GM12878 (cell line): ENCODE measurements around the gene ARHGEF38. TPM values are rescaled to one million over a fixed set of nuclear protein-coding genes. Genes with fewer than 3 reads are reported as not detected.

Experiments
- ATF7 ChIP-seq: fragments of 450-650 bp; IDR thresholded peaks from 2 replicates; pipeline ENCODE4 v1.6.1; 2016; ENCODE audit warnings: low read depth, mild to moderate bottlenecking
- BACH1 ChIP-seq: fragments of 450-650 bp; IDR thresholded peaks from 2 replicates; pipeline ENCODE4 v1.6.1; 2017; ENCODE audit warnings: mild to moderate bottlenecking, borderline replicate concordance
- CBX3 ChIP-seq: fragments of 200-600 bp; sonication (generic); IDR thresholded peaks from 2 replicates; pipeline ENCODE4 v1.6.1; 2016; ENCODE audit warnings: low read depth, borderline replicate concordance
- CREM ChIP-seq: IDR thresholded peaks from 2 replicates; pipeline ENCODE4 v1.6.1; 2014; ENCODE audit warnings: antibody characterized with exemption, low read depth
- FOXK2 ChIP-seq: fragments of 450-650 bp; IDR thresholded peaks from 2 replicates; pipeline ENCODE4 v1.6.1; 2017; ENCODE audit warnings: mild to moderate bottlenecking, moderate library complexity
- JUND ChIP-seq: IDR thresholded peaks from 2 replicates; pipeline ENCODE4 v1.6.1; 2012; ENCODE audit warnings: low read depth, mild to moderate bottlenecking, low read length, improper control_type of control experiment, moderate library complexity
- NBN ChIP-seq: fragments of 450-650 bp; IDR thresholded peaks from 2 replicates; pipeline ENCODE4 v1.6.1; 2016
- NR2C1 ChIP-seq: fragments of 450-650 bp; IDR thresholded peaks from 2 replicates; pipeline ENCODE4 v1.6.1; 2017; ENCODE audit warnings: antibody characterized with exemption, mild to moderate bottlenecking, moderate library complexity
- SMC3 ChIP-seq: IDR thresholded peaks from 2 replicates; pipeline ENCODE4 v1.6.1; 2011; ENCODE audit warnings: low read length, improper control_type of control experiment, borderline replicate concordance
- SRF ChIP-seq, 2 experiments: IDR thresholded peaks; 2 replicates each; pipeline ENCODE4 v1.6.1; 2011; ENCODE audit warnings: low read depth in 2 of 2, low read length in 2 of 2, mild to moderate bottlenecking in 1 of 2, moderate library complexity in 1 of 2
- ZNF24 ChIP-seq: fragments of 450-650 bp; IDR thresholded peaks from 2 replicates; pipeline ENCODE4 v1.6.1; 2017; ENCODE audit warnings: antibody characterized with exemption, mild to moderate bottlenecking
- ZNF622 ChIP-seq: fragments of 450-650 bp; IDR thresholded peaks from 2 replicates; pipeline ENCODE4 v1.6.1; 2017; ENCODE audit warnings: mild to moderate bottlenecking, inconsistent platforms
- ZZZ3 ChIP-seq: IDR thresholded peaks from 2 replicates; pipeline ENCODE4 v1.6.1; 2011; ENCODE audit warnings: low read depth; ENCODE audit not compliant: control insufficient read depth, insufficient read length
- polyA plus RNA-seq, 11 experiments: library from polyadenylated mRNA; depleted of rRNA in 4 of 11; unstranded in 6 of 11; stranded (reverse) in 5 of 11; fragments of >200 nt; fragmentation: Nextera tagmentation in 4 of 11; fragmentation: Illumina TruSeq in 1 of 11; extraction: Ambion mirVana in 4 of 11; extraction: Trizol in 1 of 11; gene quantifications; 1 replicate in 1 of 11; 2 replicates in 10 of 11; pipeline versions ENCODE4 v1.2.1 to v1.2.3, GENCODE V29; 2011 to 2016; ENCODE audit warnings: inconsistent platforms in 2 of 11, missing spikeins in 2 of 11, low read depth in 1 of 11
- total RNA-seq, 4 experiments: library from RNA; depleted of rRNA in 3 of 4; stranded (reverse); fragments of >200 nt in 3 of 4; fragmentation: Illumina TruSeq in 1 of 4; extraction: Trizol in 1 of 4; gene quantifications; 2 replicates each; pipeline versions ENCODE4 v1.2.1 to v1.2.3, GENCODE V29; 2013 to 2021
- TF ChIP-seq, protein P1 (sequence below): fragments of 450-650 bp; formaldehyde crosslinking; IDR thresholded peaks from 2 replicates; pipeline ENCODE4 v1.4.0; 2022; ENCODE audit warnings: mild to moderate bottlenecking, moderate library complexity
- TF ChIP-seq, protein P2 (sequence below): fragments of 450-650 bp; IDR thresholded peaks from 2 replicates; pipeline ENCODE4 v1.6.1; 2017; ENCODE audit warnings: mild to moderate bottlenecking, moderate library complexity
- TF ChIP-seq, protein P3 (sequence below): IDR thresholded peaks from 2 replicates; pipeline ENCODE4 v1.6.1; 2011; ENCODE audit warnings: borderline replicate concordance, low read depth, mild to moderate bottlenecking, moderate library complexity, mixed read lengths, low read length; ENCODE audit not compliant: insufficient read depth; ENCODE audit errors: extremely low read length
- TF ChIP-seq, protein P4 (sequence below): fragments of 450-650 bp; IDR thresholded peaks from 2 replicates; pipeline ENCODE4 v1.6.1; 2016; ENCODE audit warnings: mild to moderate bottlenecking, moderate library complexity, borderline replicate concordance

ARHGEF38 gene
- total and polyA plus RNA-seq, 10 of the 15 experiments (the other 5 are each of a cell fraction or from before 2014, with no cell fraction given): 0.01 to 1.1 (median 0.09) TPM; not detected in 2

DNA sequence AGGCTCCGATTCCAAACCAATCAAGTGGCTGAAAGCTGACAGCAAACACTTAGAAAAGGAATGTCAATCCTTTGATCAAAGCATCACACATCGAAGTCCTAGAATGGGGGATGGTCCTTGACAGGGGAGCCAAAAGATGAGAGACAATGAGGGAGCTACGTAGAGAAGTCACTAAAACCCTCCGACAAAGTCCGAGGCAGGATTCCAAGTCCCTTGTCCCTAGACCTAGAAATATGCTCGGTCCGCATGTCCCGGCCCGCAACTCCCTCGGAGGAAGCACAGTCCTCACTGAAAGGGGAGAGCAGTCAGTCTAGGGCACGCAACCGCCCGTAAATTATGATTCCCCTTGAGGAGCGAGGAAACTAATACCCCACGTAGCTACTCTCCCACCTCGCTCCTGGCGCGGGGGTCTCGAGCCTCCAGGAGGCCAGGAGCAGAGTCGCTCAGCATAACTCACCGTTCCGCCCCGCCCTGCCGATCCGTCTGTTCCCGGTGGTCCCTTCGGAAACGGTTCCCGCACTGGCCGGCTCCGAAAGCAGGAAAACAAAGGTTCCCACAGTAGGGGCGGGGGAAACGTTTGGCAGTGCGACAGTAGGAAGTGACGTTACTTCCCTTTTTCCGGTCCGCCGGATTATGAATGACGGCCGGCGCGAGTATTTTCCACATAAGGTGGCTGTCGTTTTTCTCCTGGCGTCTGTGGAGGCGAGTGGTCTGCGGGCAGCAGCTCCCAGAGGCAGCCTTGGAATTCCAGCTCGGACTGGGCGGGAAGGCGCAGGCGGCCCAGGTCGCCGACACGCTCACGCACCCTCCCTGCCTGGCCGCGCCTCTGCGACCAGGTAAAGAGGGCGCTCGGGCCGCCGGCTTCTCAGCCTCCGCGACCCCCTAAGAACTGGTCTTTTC, 156.0 kb downstream of the ARHGEF38 start, which contains the start of the genes GSTCD and INTS12 (continued):
- TF ChIP-seq, protein P1, sequence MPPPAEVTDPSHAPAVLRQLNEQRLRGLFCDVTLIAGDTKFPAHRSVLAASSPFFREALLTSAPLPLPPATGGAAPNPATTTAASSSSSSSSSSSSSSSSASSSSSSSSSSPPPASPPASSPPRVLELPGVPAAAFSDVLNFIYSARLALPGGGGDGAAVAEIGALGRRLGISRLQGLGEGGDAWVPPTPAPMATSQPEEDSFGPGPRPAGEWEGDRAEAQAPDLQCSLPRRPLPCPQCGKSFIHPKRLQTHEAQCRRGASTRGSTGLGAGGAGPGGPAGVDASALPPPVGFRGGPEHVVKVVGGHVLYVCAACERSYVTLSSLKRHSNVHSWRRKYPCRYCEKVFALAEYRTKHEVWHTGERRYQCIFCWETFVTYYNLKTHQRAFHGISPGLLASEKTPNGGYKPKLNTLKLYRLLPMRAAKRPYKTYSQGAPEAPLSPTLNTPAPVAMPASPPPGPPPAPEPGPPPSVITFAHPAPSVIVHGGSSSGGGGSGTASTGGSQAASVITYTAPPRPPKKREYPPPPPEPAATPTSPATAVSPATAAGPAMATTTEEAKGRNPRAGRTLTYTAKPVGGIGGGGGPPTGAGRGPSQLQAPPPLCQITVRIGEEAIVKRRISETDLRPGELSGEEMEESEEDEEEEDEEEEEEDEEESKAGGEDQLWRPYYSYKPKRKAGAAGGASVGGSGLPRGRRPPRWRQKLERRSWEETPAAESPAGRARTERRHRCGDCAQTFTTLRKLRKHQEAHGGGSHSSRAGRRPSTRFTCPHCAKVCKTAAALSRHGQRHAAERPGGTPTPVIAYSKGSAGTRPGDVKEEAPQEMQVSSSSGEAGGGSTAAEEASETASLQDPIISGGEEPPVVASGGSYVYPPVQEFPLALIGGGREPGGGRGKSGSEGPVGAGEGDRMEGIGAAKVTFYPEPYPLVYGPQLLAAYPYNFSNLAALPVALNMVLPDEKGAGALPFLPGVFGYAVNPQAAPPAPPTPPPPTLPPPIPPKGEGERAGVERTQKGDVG (CRISPR knock-in tag): 0 out of 2 replicates have a peak, but pooled peaks have one; percentile 59
- TF ChIP-seq SMC3 (no peak), SRF (IDR thresholded peaks at IDR 0.05; ENCODE audit: low read depth in 2 of 2, low read length in 2 of 2) (peak; percentile 49 to 94; a peak in 3 of 4 replicates), NBN (peak; percentile 98), ZNF24 (peak; percentile 90), CREM (peak; percentile 99), JUND (peak; percentile 71; the same call in 1 of the 2 replicates), BACH1 (peak; percentile 46; the same call in 1 of the 2 replicates), FOXK2 (no peak), CBX3 (no peak), ZZZ3 (peak; percentile 90), NR2C1 (peak; percentile 68; the same call in 1 of the 2 replicates), ATF7 (peak; percentile 91), ZNF622 (no peak)
- TF ChIP-seq, protein P2, sequence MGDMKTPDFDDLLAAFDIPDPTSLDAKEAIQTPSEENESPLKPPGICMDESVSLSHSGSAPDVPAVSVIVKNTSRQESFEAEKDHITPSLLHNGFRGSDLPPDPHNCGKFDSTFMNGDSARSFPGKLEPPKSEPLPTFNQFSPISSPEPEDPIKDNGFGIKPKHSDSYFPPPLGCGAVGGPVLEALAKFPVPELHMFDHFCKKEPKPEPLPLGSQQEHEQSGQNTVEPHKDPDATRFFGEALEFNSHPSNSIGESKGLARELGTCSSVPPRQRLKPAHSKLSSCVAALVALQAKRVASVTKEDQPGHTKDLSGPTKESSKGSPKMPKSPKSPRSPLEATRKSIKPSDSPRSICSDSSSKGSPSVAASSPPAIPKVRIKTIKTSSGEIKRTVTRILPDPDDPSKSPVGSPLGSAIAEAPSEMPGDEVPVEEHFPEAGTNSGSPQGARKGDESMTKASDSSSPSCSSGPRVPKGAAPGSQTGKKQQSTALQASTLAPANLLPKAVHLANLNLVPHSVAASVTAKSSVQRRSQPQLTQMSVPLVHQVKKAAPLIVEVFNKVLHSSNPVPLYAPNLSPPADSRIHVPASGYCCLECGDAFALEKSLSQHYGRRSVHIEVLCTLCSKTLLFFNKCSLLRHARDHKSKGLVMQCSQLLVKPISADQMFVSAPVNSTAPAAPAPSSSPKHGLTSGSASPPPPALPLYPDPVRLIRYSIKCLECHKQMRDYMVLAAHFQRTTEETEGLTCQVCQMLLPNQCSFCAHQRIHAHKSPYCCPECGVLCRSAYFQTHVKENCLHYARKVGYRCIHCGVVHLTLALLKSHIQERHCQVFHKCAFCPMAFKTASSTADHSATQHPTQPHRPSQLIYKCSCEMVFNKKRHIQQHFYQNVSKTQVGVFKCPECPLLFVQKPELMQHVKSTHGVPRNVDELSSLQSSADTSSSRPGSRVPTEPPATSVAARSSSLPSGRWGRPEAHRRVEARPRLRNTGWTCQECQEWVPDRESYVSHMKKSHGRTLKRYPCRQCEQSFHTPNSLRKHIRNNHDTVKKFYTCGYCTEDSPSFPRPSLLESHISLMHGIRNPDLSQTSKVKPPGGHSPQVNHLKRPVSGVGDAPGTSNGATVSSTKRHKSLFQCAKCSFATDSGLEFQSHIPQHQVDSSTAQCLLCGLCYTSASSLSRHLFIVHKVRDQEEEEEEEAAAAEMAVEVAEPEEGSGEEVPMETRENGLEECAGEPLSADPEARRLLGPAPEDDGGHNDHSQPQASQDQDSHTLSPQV: no peak
- TF ChIP-seq, protein P3, sequence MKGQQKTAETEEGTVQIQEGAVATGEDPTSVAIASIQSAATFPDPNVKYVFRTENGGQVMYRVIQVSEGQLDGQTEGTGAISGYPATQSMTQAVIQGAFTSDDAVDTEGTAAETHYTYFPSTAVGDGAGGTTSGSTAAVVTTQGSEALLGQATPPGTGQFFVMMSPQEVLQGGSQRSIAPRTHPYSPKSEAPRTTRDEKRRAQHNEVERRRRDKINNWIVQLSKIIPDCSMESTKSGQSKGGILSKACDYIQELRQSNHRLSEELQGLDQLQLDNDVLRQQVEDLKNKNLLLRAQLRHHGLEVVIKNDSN: peak; percentile 62
- TF ChIP-seq, protein P4, sequence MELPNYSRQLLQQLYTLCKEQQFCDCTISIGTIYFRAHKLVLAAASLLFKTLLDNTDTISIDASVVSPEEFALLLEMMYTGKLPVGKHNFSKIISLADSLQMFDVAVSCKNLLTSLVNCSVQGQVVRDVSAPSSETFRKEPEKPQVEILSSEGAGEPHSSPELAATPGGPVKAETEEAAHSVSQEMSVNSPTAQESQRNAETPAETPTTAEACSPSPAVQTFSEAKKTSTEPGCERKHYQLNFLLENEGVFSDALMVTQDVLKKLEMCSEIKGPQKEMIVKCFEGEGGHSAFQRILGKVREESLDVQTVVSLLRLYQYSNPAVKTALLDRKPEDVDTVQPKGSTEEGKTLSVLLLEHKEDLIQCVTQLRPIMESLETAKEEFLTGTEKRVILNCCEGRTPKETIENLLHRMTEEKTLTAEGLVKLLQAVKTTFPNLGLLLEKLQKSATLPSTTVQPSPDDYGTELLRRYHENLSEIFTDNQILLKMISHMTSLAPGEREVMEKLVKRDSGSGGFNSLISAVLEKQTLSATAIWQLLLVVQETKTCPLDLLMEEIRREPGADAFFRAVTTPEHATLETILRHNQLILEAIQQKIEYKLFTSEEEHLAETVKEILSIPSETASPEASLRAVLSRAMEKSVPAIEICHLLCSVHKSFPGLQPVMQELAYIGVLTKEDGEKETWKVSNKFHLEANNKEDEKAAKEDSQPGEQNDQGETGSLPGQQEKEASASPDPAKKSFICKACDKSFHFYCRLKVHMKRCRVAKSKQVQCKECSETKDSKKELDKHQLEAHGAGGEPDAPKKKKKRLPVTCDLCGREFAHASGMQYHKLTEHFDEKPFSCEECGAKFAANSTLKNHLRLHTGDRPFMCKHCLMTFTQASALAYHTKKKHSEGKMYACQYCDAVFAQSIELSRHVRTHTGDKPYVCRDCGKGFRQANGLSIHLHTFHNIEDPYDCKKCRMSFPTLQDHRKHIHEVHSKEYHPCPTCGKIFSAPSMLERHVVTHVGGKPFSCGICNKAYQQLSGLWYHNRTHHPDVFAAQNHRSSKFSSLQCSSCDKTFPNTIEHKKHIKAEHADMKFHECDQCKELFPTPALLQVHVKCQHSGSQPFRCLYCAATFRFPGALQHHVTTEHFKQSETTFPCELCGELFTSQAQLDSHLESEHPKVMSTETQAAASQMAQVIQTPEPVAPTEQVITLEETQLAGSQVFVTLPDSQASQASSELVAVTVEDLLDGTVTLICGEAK: peak; percentile 99
